ENCODE measurements around the gene TCF21.
A peak's percentile ranks its signal among the peaks of the same experiment; 100 is the strongest.

TCF21 gene

GRCh38 chr6:133890711-133891148 lies 1.8 kb downstream of the TCF21 start:
- DNase-seq: no peak

- DNase-seq: peak; percentile 51
Observed at GRCh38 chr6:133891149-133891926, 2.4 kb downstream of the TCF21 start.

GRCh38 chr6:133891927-133892812 lies 3.3 kb downstream of the TCF21 start:
- no peak for DNase-seq

- no peak for DNase-seq
Observed at GRCh38 chr6:133892813-133893691, 4.1 kb downstream of the TCF21 start.

- DNase-seq: no peak
Observed at GRCh38 chr6:133893946-133894345, 5.0 kb downstream of the TCF21 start.

- no peak for DNase-seq
Observed at GRCh38 chr6:133894369-133894768, 5.5 kb downstream of the TCF21 start.

- no peak for DNase-seq
Observed at GRCh38 chr6:133894795-133895358, 6.0 kb downstream of the TCF21 start.

- DNase-seq: peak; percentile 25
Observed at GRCh38 chr6:133895573-133896343, 6.8 kb downstream of the TCF21 start.

GRCh38 chr6:133896344-133896721 lies 7.4 kb downstream of the TCF21 start:
- no peak for DNase-seq

- DNase-seq: no peak
Observed at GRCh38 chr6:133898263-133898662, 9.3 kb downstream of the TCF21 start.

GRCh38 chr6:133899556-133899955 lies 10.6 kb downstream of the TCF21 start:
- DNase-seq: no peak

- DNase-seq: no peak
Observed at GRCh38 chr6:133903855-133904254, 14.9 kb downstream of the TCF21 start.

GRCh38 chr6:133906050-133906449 lies 17.1 kb downstream of the TCF21 start:
- DNase-seq: no peak

- DNase-seq: peak; percentile 95
Observed at GRCh38 chr6:133916650-133917151, 27.8 kb downstream of the TCF21 start.

GRCh38 chr6:133917781-133918180 lies 28.9 kb downstream of the TCF21 start:
- DNase-seq: no peak

GRCh38 chr6:133918208-133918930 lies 29.5 kb downstream of the TCF21 start:
- peak; percentile 45 for DNase-seq

- no peak for DNase-seq
Observed at GRCh38 chr6:133919362-133919761, 30.4 kb downstream of the TCF21 start.

- peak; percentile 90 for DNase-seq
Observed at GRCh38 chr6:133921249-133921859, 32.4 kb downstream of the TCF21 start.

GRCh38 chr6:133923938-133924593 lies 35.2 kb downstream of the TCF21 start:
- peak; percentile 89 for DNase-seq

- DNase-seq: peak; percentile 32
Observed at GRCh38 chr6:133931221-133931620, 42.3 kb downstream of the TCF21 start.

All from NCI-H69 (cell line).